NT2/D1 (cell line): ENCODE data around the gene ALPI.
A peak's percentile ranks its signal among the peaks of the same experiment; 100 is the strongest.

Experiments
- DNase-seq: peaks from one replicate; pipeline ENCODE4 v3.0.0-alpha.2; 2011; ENCODE audit warnings: low read depth, low spot score
- H3K27me3 ChIP-seq: 2 replicates; pipeline ENCODE4 v1.6.0; 2011; ENCODE audit warnings: mild to moderate bottlenecking; ENCODE audit not compliant: insufficient read length, insufficient read depth
- H3K36me3 ChIP-seq: 2 replicates; pipeline ENCODE4 v1.6.1; 2011; ENCODE audit warnings: mild to moderate bottlenecking, low read length, mixed read lengths; ENCODE audit not compliant: insufficient read depth, insufficient read length
- H3K4me1 ChIP-seq: 2 replicates; pipeline ENCODE4 v1.5.1; 2011; ENCODE audit not compliant: insufficient read depth, insufficient read length
- H3K4me3 ChIP-seq: 2 replicates; pipeline ENCODE4 v1.5.1; 2011; ENCODE audit warnings: low read depth; ENCODE audit not compliant: insufficient read length
- H3K9ac ChIP-seq: 2 replicates; pipeline ENCODE4 v1.6.0; 2011; ENCODE audit warnings: low read depth; ENCODE audit not compliant: insufficient read length
- H3K9me3 ChIP-seq: 2 replicates; pipeline ENCODE4 v1.5.1; 2011; ENCODE audit warnings: mild to moderate bottlenecking, low read length; ENCODE audit not compliant: insufficient read depth
- SUZ12 ChIP-seq: IDR thresholded peaks from 2 replicates; pipeline ENCODE4 v1.6.1; 2011; ENCODE audit not compliant: insufficient read length, insufficient read depth; ENCODE audit errors: extremely low read depth
- YY1 ChIP-seq: IDR thresholded peaks from 2 replicates; pipeline ENCODE4 v1.6.1; 2011; ENCODE audit not compliant: insufficient read length, insufficient read depth
- ZNF274 ChIP-seq: IDR thresholded peaks from 2 replicates; pipeline ENCODE4 v1.6.1; 2011; ENCODE audit warnings: mild to moderate bottlenecking, low read depth, low read length

ALPI gene

DNA sequence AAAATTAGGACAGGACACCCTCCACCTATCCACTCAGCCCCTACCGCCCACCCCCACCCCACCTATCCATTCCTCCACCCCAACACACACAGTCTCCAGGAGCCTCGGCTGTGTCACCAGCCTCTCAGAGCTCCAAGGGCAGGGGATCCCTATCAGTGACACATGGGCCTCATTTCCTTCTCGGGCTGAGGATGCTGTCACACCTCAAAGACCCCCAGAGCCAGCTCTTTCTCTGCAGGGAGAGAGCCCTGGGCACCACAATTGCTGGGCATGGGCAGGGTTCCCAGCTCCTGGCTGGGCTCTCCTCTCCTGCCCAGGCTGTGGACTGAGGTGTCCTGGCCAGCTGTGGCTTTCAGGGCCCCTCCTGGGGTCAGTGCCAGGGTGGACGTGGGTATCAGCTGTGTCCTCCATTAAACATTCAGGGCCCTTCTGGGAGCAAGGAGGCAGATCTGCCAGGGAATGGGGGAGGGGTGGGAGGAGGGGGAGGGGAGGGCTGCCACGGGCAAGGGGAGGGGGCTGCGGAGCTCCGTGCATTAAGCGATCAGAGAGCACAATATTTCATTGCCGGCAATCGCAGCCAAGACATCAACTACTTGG is 45.9 kb downstream of the ALPI start:
- peaks cover 44% of the 10 kb centered on the region for H3K27me3 ChIP-seq
- no peaks in the 10 kb centered on the region for H3K9me3 ChIP-seq
- H3K36me3 ChIP-seq, result no peaks in the 10 kb centered on the region
- H3K4me1 ChIP-seq, result peaks cover 20% of the 10 kb centered on the region
- H3K9ac ChIP-seq, result no peak overlapping the region
- no peak for TF ChIP-seq SUZ12
- no peak for TF ChIP-seq ZNF274
- no peak for TF ChIP-seq YY1
- no peak overlapping the region for H3K4me3 ChIP-seq
- DNase-seq, result no peak

DNA sequence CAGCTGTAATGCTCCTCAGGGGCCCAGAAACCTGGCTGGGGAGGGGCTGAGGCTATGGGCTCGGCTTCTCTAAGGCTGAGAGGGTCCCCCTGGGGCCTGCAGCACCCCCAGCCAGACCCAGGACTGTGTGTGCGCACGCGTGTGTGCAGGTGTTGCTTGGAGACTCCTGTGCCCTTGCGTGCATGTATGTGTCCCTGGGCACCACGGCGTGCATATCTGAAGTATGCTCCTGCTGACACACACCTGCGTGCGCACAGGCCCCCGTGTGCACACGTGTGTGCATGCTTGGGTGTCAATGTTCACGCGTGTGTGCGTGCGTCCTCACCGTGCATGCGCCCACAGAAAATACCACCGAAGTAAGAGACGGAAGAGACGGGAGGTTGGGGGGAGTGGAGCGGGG is 46.6 kb downstream of the ALPI start:
- Histone ChIP-seq H3K4me1 (peaks cover 20% of the 10 kb centered on the region), H3K4me3 (peak overlapping the region; percentile 50), H3K27me3 (peaks cover 50% of the 10 kb centered on the region), H3K36me3 (no peaks in the 10 kb centered on the region), H3K9me3 (no peaks in the 10 kb centered on the region), H3K9ac (peak overlapping the region; percentile 79)
- no peak for DNase-seq
- no peak for TF ChIP-seq SUZ12
- no peak for TF ChIP-seq YY1
- TF ChIP-seq ZNF274, result no peak

DNA sequence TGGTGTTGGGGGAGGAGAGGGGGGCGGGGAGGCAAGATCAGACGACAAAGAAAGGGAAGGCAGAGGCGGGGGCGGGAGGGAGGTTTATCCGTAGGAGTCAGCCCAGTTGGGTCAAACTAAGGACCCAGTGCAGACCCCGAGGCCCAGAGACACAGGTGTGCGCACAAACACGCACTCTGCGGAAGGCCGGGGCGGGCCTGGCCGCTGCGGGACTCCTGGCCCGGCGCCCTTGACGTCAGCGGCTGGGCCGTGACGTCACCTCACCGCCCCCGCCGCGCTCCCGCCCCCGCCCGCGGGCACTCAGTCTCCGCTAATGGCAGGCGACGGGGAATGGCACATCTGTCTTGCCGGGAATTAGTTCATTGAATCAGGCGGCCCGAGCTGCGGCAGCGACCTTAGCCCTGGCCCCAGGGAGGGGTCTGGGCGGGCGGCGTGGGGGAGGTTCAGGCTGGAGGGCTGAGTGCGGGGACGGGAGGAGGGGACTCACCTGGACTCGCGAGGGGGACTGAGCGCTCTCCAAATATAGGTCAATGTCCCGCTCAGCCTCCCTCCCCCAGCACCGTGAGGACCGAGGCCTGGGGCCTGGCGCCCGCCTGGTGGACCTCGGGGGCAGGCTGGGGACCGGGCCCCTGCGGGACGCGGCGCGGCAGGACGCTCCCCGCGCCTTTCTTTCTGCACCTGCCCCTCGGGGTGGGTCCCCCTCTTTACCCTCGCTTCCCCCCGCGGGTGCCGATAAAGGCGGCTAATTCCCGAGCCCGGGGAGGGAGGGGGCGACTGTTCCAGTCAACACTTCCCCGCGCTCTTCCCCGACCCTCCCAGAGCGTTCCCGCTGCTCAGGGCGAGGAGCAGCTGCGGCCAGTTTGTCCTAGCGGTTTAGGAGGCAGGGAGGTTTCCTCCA is 47.2 kb downstream of the ALPI start:
- no peak for DNase-seq
- Histone ChIP-seq H3K4me3 (peak overlapping the region; percentile 65), H3K27me3 (peaks cover 53% of the 10 kb centered on the region), H3K9me3 (no peaks in the 10 kb centered on the region), H3K4me1 (peaks cover 20% of the 10 kb centered on the region), H3K36me3 (no peaks in the 10 kb centered on the region), H3K9ac (peak overlapping the region; percentile 57)
- TF ChIP-seq SUZ12 (peak; percentile 69), ZNF274 (no peak)

DNA sequence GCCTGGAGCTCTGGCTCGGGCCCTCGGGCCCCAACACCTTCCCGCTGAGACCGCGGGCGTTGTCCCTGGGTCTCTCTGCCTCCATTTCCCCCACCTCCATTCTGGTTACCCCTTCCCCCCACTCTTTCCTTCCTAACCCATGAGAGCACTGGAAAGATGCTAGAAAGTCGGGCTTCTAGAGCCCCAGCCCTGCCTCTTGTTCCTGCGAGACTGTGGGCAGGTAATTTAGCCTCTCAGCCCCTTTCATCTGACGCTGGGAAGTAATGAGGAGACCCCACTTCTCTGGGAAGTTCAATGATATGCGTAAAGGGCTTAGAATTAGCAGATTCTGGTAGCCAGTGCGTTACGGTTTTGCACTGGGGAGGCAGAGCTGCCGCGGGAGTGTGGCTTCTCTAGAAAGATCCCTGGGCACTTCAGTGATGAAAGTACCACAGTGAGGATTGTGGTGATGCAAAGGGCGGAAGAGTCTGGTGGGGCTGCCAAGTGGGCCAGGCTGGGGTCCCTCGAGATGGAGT is 47.9 kb downstream of the ALPI start:
- H3K36me3 ChIP-seq, result no peaks in the 10 kb centered on the region
- peak overlapping the region; percentile 65 for H3K4me3 ChIP-seq
- peaks cover 53% of the 10 kb centered on the region for H3K27me3 ChIP-seq
- H3K9me3 ChIP-seq, result no peaks in the 10 kb centered on the region
- TF ChIP-seq YY1, result no peak
- no peak for TF ChIP-seq ZNF274
- peak; percentile 28 for TF ChIP-seq SUZ12
- H3K4me1 ChIP-seq, result peaks cover 19% of the 10 kb centered on the region
- H3K9ac ChIP-seq, result peak overlapping the region; percentile 57
- DNase-seq, result no peak

DNA sequence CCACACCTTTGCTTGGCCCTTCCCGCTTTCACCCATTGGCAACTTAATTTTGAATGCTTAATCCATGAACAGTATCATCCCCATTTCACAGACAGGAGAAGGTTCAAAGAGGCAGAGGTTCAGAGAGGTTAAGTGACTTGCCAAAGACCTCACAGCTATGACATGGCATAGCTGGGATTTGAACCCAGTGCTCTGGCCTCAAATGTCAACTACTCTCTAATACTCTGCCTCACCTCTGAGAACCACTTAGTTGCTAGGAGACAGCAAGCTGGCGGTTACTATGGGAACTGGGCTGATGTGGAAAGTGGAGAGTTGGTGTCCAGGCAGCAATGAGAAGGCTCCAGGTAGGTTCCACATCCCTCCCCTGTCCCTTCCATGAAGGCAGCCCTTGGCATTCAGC is 48.5 kb downstream of the ALPI start:
- TF ChIP-seq SUZ12, result no peak
- TF ChIP-seq ZNF274, result no peak
- no peak for TF ChIP-seq YY1
- H3K27me3 ChIP-seq, result peaks cover 53% of the 10 kb centered on the region
- no peaks in the 10 kb centered on the region for H3K36me3 ChIP-seq
- H3K4me1 ChIP-seq, result peaks cover 14% of the 10 kb centered on the region
- no peaks in the 10 kb centered on the region for H3K9me3 ChIP-seq
- no peak for DNase-seq
- no peak overlapping the region for H3K4me3 ChIP-seq
- no peak overlapping the region for H3K9ac ChIP-seq

DNA sequence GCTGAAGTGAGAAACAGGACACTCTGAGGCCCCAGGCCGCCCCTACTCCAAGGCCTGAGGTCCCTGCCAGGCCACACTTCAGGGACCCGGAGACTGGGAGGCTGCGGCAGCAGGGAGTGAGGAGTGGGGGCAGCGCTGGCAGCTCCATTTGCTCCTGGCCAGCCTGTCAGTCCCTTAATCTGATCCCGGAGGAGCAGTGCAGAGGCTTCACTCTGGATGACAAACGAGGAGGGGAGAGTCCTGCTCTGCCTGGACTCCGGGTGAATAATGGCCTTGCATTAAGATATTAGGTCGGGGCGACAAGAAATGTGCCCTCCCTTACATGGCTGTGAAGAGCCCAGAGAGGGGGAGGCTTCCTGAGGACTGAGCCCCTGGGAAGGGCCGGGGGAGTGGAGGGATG is 49.9 kb downstream of the ALPI start:
- no peaks in the 10 kb centered on the region for H3K9me3 ChIP-seq
- H3K4me3 ChIP-seq, result no peak overlapping the region
- TF ChIP-seq YY1, result no peak
- no peak for TF ChIP-seq ZNF274
- TF ChIP-seq SUZ12, result no peak
- H3K9ac ChIP-seq, result peak overlapping the region; percentile 24
- H3K36me3 ChIP-seq, result no peaks in the 10 kb centered on the region
- no peak for DNase-seq
- peaks cover 48% of the 10 kb centered on the region for H3K27me3 ChIP-seq
- H3K4me1 ChIP-seq, result peaks cover 13% of the 10 kb centered on the region

- Histone ChIP-seq H3K27me3 (peaks cover 46% of the 10 kb centered on the region), H3K4me1 (peaks cover 9% of the 10 kb centered on the region), H3K9me3 (no peaks in the 10 kb centered on the region), H3K36me3 (no peaks in the 10 kb centered on the region), H3K4me3 (no peak overlapping the region), H3K9ac (no peak overlapping the region)
- DNase-seq, result no peak
- TF ChIP-seq ZNF274 (no peak), SUZ12 (no peak), YY1 (no peak)
Measured at GRCh38 chr2:232506709-232507108, 50.8 kb downstream of the ALPI start.
